Naive thymus-derived CD4-positive, alpha-beta T cell (primary cell): ENCODE data around the gene SLC9A3. TPM values are rescaled to one million over a fixed set of nuclear protein-coding genes. Genes with fewer than 3 reads are reported as not detected.

Experiments used
- ATAC-seq: fragments of 150-1000 bp; cut with Tn5 transposase; 2 replicates; pipeline ENCODE4 v1.10.0; 2021; ENCODE audit warnings: mild to moderate bottlenecking, moderate library complexity
- CTCF ChIA-PET: fragments of 350-600 bp; sonication (Branson Sonifier 250); formaldehyde crosslinking; loops from one replicate; lab custom pipeline; 2021; ENCODE audit warnings: antibody characterized with exemption; lab: Charles Lee
- POLR2A ChIA-PET: fragments of 350-600 bp; sonication (Branson Sonifier 250); formaldehyde crosslinking; loops from one replicate; lab custom pipeline; 2021; ENCODE audit warnings: antibody characterized with exemption, inconsistent platforms; lab: Charles Lee
- DNase-seq, 9 donors: peaks; one replicate each; pipeline versions ENCODE4 v3.0.0 to v3.0.0-alpha.2; 2020 to 2022; ENCODE audit warnings: mixed read lengths in 1 of 9
- H3K27ac ChIP-seq: one replicate; pipeline ENCODE4 v1.7.0; 2013; ENCODE audit warnings: mild to moderate bottlenecking, low read depth, low read length, moderate library complexity
- H3K27me3 ChIP-seq, 2 donors: one replicate each; pipeline ENCODE4 v1.7.0; 2013; ENCODE audit warnings: low read length in 2 of 2, mild to moderate bottlenecking in 2 of 2, moderate library complexity in 2 of 2; ENCODE audit not compliant: control insufficient read depth in 2 of 2, insufficient read depth in 2 of 2
- H3K36me3 ChIP-seq, 3 experiments: 1 replicate in 2 of 3; 2 replicates in 1 of 3; pipeline ENCODE4 v1.7.0; 2013; ENCODE audit warnings: low read length in 3 of 3, mild to moderate bottlenecking in 3 of 3, moderate library complexity in 1 of 3; ENCODE audit not compliant: insufficient read depth in 3 of 3, control insufficient read depth in 2 of 3
- H3K4me1 ChIP-seq, 2 donors: one replicate each; pipeline ENCODE4 v1.7.0; 2013; ENCODE audit warnings: low read length in 2 of 2, mild to moderate bottlenecking in 2 of 2, moderate library complexity in 1 of 2; ENCODE audit not compliant: control insufficient read depth in 2 of 2, insufficient read depth in 2 of 2
- H3K4me3 ChIP-seq: 2 replicates; pipeline ENCODE4 v1.7.0; 2013; ENCODE audit warnings: mild to moderate bottlenecking, low read length
- H3K9me3 ChIP-seq, 3 experiments: 1 replicate in 2 of 3; 2 replicates in 1 of 3; pipeline ENCODE4 v1.7.0; 2013; ENCODE audit warnings: low read length in 3 of 3; ENCODE audit not compliant: control insufficient read depth in 2 of 3
- H3K27ac Mint-ChIP-seq, 9 donors: one replicate each; pipeline ENCODE4 v1.8.0; 2020 to 2022; ENCODE audit warnings: mixed read lengths in 9 of 9, mild to moderate bottlenecking in 8 of 9, moderate library complexity in 5 of 9, inconsistent platforms in 2 of 9
- H3K27me3 Mint-ChIP-seq, 5 donors: one replicate each; pipeline ENCODE4 v1.8.0; 2021 to 2022; ENCODE audit warnings: mixed read lengths in 5 of 5, mild to moderate bottlenecking in 1 of 5
- H3K36me3 Mint-ChIP-seq, 5 donors: one replicate each; pipeline ENCODE4 v1.8.0; 2020 to 2022; ENCODE audit warnings: mixed read lengths in 5 of 5, mild to moderate bottlenecking in 3 of 5, inconsistent platforms in 1 of 5
- H3K4me1 Mint-ChIP-seq, 7 donors: one replicate each; pipeline ENCODE4 v1.8.0; 2020 to 2022; ENCODE audit warnings: mixed read lengths in 7 of 7, mild to moderate bottlenecking in 3 of 7, inconsistent platforms in 1 of 7
- H3K4me3 Mint-ChIP-seq, 10 donors: one replicate each; pipeline ENCODE4 v1.8.0; 2020 to 2022; ENCODE audit warnings: mild to moderate bottlenecking in 10 of 10, mixed read lengths in 10 of 10, moderate library complexity in 6 of 10, inconsistent platforms in 2 of 10
- H3K9me3 Mint-ChIP-seq, 11 donors: one replicate each; pipeline ENCODE4 v1.8.0; 2020 to 2022; ENCODE audit warnings: mixed read lengths in 11 of 11, mild to moderate bottlenecking in 4 of 11, inconsistent platforms in 1 of 11, moderate library complexity in 1 of 11
- intact Hi-C, 2 donors: fragments of 100-400 bp; cut with micrococcal nuclease; formaldehyde crosslinking; loops; one replicate each; pipeline ENCODE4 v1.15.1; 2023
- polyA plus RNA-seq, 2 donors: library from polyadenylated mRNA; unstranded; fragments of 300-500 nt; fragmentation: Illumina TruSeq; gene quantifications; one replicate each; pipeline ENCODE4 v1.2.3, GENCODE V29; 2021
- total RNA-seq, 6 experiments: library from RNA in 5 of 6; stranded (reverse) in 5 of 6; gene quantifications; 1 replicate in 5 of 6; 2 replicates in 1 of 6; pipeline ENCODE4 v1.2.3 and lab custom pipeline; 2021 to 2026

Gene SLC9A3
- total and polyA plus RNA-seq, 7 experiments from 2014 or later = 1.5 to 5.5 (median 3.2) TPM

DNA sequence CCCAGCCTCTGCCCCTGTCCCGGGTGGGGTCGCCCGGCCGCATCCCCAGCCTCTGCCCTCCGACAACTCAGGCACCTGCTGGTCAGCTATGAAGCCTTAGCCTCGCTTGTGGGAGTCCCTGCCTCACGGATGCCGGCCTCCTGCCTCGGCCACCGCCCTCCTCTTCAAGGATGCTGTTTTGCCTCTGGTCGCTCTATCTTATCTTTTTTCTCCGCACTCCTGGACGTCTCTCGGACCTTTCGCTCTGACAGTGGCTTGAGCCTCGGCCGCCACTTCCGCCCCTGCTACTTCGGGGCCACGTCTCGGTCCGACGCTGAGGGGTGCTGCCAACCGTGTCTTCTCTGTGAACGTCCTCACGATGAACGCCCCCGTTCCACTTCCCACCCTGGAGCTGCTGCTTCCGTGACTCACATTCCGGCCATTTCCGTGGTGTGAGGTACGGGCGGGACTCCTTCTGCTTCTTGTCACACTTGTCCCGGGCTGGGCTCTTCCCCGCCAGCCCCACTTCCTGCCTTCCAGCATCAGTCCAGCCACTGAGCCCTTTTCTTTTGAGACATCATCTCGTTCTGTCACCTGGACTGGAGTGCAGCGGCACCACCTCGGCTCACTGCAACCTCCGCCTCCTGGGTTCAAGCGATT, 26.3 kb downstream of the SLC9A3 start:
- intact Hi-C loops = no loop called here
- no peaks in the 10 kb centered on the region for H3K9me3 ChIP-seq
- ATAC-seq = no peak

GRCh38 chr5:497090-497700, 27.1 kb downstream of the SLC9A3 start:
- Mint-ChIP-seq H3K4me3 (no peak overlapping the region), H3K36me3 (no peaks in the 10 kb centered on the region), H3K27ac (no peak overlapping the region), H3K9me3 (no peaks in the 10 kb centered on the region), H3K27me3 (peaks cover 0 to 26% (median 0%) of the 10 kb centered on the region in 5 donors), H3K4me1 (peaks cover 0 to 2% (median 0%) of the 10 kb centered on the region in 7 donors)
- H3K27ac ChIP-seq = no peak overlapping the region
- POLR2A ChIA-PET = no interaction called here
- no peaks in the 10 kb centered on the region for H3K9me3 ChIP-seq
- no peaks in the 10 kb centered on the region for H3K4me1 ChIP-seq
- intact Hi-C loops = no loop called here
- ATAC-seq (no peak), DNase-seq (no peak)
- no peaks in the 10 kb centered on the region for H3K36me3 ChIP-seq
- H3K4me3 ChIP-seq = no peak overlapping the region
- CTCF ChIA-PET = no interaction called here
- H3K27me3 ChIP-seq = no peaks in the 10 kb centered on the region

More for the DNA sequence above, 26.3 kb downstream of the SLC9A3 start:
- Histone ChIP-seq H3K4me3 (no peak overlapping the region), H3K4me1 (no peaks in the 10 kb centered on the region), H3K27me3 (no peaks in the 10 kb centered on the region), H3K27ac (no peak overlapping the region), H3K36me3 (no peaks in the 10 kb centered on the region)
- no peak for DNase-seq
- Mint-ChIP-seq H3K36me3 (no peaks in the 10 kb centered on the region), H3K9me3 (no peaks in the 10 kb centered on the region), H3K4me1 (peaks cover 0 to 6% (median 0%) of the 10 kb centered on the region in 7 donors), H3K4me3 (no peak overlapping the region), H3K27me3 (peaks cover 0 to 29% (median 3%) of the 10 kb centered on the region in 5 donors), H3K27ac (no peak overlapping the region)
- ChIA-PET POLR2A (no interaction called here), CTCF (no interaction called here)

DNA sequence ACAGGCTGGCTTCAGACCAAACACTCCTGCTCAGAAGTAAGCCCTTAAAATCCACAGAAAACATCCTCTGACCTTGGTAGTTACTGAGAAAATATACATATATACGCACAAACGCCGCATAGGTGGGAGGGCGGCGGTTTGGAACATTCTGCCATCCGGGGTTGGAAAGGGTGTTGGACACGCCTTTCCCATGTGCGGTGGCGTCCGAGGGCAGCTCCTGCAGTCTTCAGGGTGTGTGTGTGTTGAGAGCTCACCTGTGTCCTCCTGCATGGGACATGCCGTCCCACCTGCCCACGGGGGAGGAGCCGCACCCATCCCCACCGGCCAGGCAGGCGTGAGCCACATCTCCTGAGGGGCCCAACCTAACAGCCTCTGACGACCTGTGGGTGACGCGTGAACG, 28.2 kb downstream of the SLC9A3 start:
- intact Hi-C loops = no loop called here
- H3K9me3 ChIP-seq = no peaks in the 10 kb centered on the region
- H3K4me3 ChIP-seq = no peak overlapping the region
- H3K27ac ChIP-seq = no peak overlapping the region
- ChIA-PET POLR2A (no interaction called here), CTCF (no interaction called here)
- no peaks in the 10 kb centered on the region for H3K36me3 Mint-ChIP-seq
- no peaks in the 10 kb centered on the region for H3K4me1 ChIP-seq
- peaks cover 0 to 1% (median 0%) of the 10 kb centered on the region in 7 donors for H3K4me1 Mint-ChIP-seq
- no peak overlapping the region for H3K27ac Mint-ChIP-seq
- DNase-seq = no peak
- no peak for ATAC-seq
- H3K9me3 Mint-ChIP-seq = no peaks in the 10 kb centered on the region
- peaks cover 0 to 27% (median 0%) of the 10 kb centered on the region in 5 donors for H3K27me3 Mint-ChIP-seq
- no peaks in the 10 kb centered on the region for H3K36me3 ChIP-seq
- H3K4me3 Mint-ChIP-seq = no peak overlapping the region
- no peaks in the 10 kb centered on the region for H3K27me3 ChIP-seq

GRCh38 chr5:494667-495255, 29.5 kb downstream of the SLC9A3 start:
- H3K4me1 Mint-ChIP-seq = peaks cover 0 to 1% (median 0%) of the 10 kb centered on the region in 7 donors
- intact Hi-C loops = no loop called here
- no peak overlapping the region for H3K4me3 ChIP-seq
- H3K36me3 Mint-ChIP-seq = no peaks in the 10 kb centered on the region
- no peaks in the 10 kb centered on the region for H3K4me1 ChIP-seq
- no peak overlapping the region for H3K27ac Mint-ChIP-seq
- H3K27ac ChIP-seq = no peak overlapping the region
- ChIA-PET POLR2A (no interaction called here), CTCF (no interaction called here)
- peaks cover 0 to 16% (median 0%) of the 10 kb centered on the region in 5 donors for H3K27me3 Mint-ChIP-seq
- H3K9me3 Mint-ChIP-seq = no peaks in the 10 kb centered on the region
- no peak for DNase-seq
- H3K4me3 Mint-ChIP-seq = no peak overlapping the region
- no peaks in the 10 kb centered on the region for H3K27me3 ChIP-seq
- no peak for ATAC-seq
- no peaks in the 10 kb centered on the region for H3K36me3 ChIP-seq
- H3K9me3 ChIP-seq = no peaks in the 10 kb centered on the region

GRCh38 chr5:493758-494157, 30.5 kb downstream of the SLC9A3 start:
- ChIA-PET POLR2A (no interaction called here), CTCF (no interaction called here)
- Mint-ChIP-seq H3K4me1 (peaks cover 0 to 1% (median 0%) of the 10 kb centered on the region in 7 donors), H3K27ac (no peak overlapping the region), H3K36me3 (no peaks in the 10 kb centered on the region), H3K9me3 (no peaks in the 10 kb centered on the region), H3K27me3 (peaks cover 0 to 16% (median 0%) of the 10 kb centered on the region in 5 donors), H3K4me3 (no peak overlapping the region)
- no peak for DNase-seq
- no peaks in the 10 kb centered on the region for H3K36me3 ChIP-seq
- ATAC-seq = no peak
- H3K27me3 ChIP-seq = no peaks in the 10 kb centered on the region
- intact Hi-C loops = no loop called here
- no peak overlapping the region for H3K27ac ChIP-seq
- no peaks in the 10 kb centered on the region for H3K4me1 ChIP-seq
- H3K4me3 ChIP-seq = no peak overlapping the region
- H3K9me3 ChIP-seq = no peaks in the 10 kb centered on the region

DNA sequence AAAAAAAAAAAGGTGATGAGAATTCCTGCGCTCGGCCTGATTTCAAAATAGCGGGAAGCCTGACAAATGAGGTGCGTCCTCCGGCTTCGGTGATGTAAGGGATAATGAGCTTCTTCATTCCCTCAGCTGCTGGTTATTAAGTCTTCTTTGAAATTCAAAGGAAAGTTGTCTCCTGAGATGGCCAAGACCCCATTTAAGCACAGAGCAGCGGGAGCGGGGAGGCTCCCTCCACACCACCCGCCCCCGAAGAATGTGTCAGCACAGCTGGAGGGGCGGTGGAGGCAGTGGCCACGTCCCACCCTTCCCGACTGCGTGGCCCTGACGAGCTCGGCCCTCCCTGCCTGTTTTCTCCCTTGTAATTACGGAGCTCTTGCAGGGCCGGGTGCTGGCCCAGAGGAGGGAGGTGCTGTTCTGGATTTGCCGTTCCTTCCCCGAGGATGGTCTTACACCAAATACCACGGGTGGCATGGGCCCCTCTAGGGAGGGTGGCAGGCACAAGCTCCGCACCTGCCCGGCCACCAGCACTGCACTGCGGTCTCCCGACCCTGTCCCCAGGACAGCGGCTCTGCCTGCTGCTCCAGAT, 31.0 kb downstream of the SLC9A3 start:
- no peak overlapping the region for H3K4me3 ChIP-seq
- no peaks in the 10 kb centered on the region for H3K9me3 ChIP-seq
- Mint-ChIP-seq H3K27me3 (peaks cover 0 to 12% (median 0%) of the 10 kb centered on the region in 5 donors), H3K27ac (no peak overlapping the region), H3K9me3 (no peaks in the 10 kb centered on the region), H3K4me3 (no peak overlapping the region), H3K4me1 (peaks cover 0 to 1% (median 0%) of the 10 kb centered on the region in 7 donors), H3K36me3 (no peaks in the 10 kb centered on the region)
- H3K36me3 ChIP-seq = no peaks in the 10 kb centered on the region
- no peak overlapping the region for H3K27ac ChIP-seq
- ChIA-PET CTCF (no interaction called here), POLR2A (no interaction called here)
- ATAC-seq = no peak
- DNase-seq = no peak
- no peaks in the 10 kb centered on the region for H3K27me3 ChIP-seq
- intact Hi-C loops = no loop called here
- H3K4me1 ChIP-seq = no peaks in the 10 kb centered on the region
